Measurements from ENCODE around the gene NAT8L. TPM values are rescaled to one million over a fixed set of nuclear protein-coding genes. Genes with fewer than 3 reads are reported as not detected.

NAT8L gene
- total RNA-seq, 1 donor from 2014 or later = 0.24 TPM

- ChIA-PET POLR2A (no interaction called here), CTCF (no interaction called here)
- H3K4me1 Mint-ChIP-seq = no peaks in the 10 kb centered on the region
- H3K9me3 Mint-ChIP-seq = no peaks in the 10 kb centered on the region
- DNase-seq (no peak), ATAC-seq (ENCODE audit: low read depth) (no peak)
- no peaks in the 10 kb centered on the region for H3K36me3 Mint-ChIP-seq (ENCODE audit: low read depth)
- intact Hi-C loops (cut with micrococcal nuclease) = no loop called here
- no peak overlapping the region for H3K27ac Mint-ChIP-seq
- peaks cover 5% of the 10 kb centered on the region for H3K27me3 Mint-ChIP-seq
- TF ChIP-seq CTCF (IDR thresholded peaks at IDR 0.05) = no peak
- H3K4me3 Mint-ChIP-seq = no peak overlapping the region
These were observed 26.4 kb downstream of the NAT8L start for GRCh38 chr4:2085496-2085901.

GRCh38 chr4:2087170-2087569, 28.0 kb downstream of the NAT8L start:
- Mint-ChIP-seq H3K9me3 (no peaks in the 10 kb centered on the region), H3K36me3 (ENCODE audit: low read depth) (no peaks in the 10 kb centered on the region), H3K4me1 (no peaks in the 10 kb centered on the region), H3K27ac (no peak overlapping the region), H3K4me3 (no peak overlapping the region), H3K27me3 (peaks cover 8% of the 10 kb centered on the region)
- no peak for TF ChIP-seq CTCF (IDR thresholded peaks at IDR 0.05)
- DNase-seq = no peak
- ATAC-seq (ENCODE audit: low read depth) = no peak
- CTCF ChIA-PET = no interaction called here
- intact Hi-C loops (cut with micrococcal nuclease) = no loop called here
- POLR2A ChIA-PET = no interaction called here

- ChIA-PET CTCF (no interaction called here), POLR2A (no interaction called here)
- H3K4me3 Mint-ChIP-seq = no peak overlapping the region
- no peak for ATAC-seq (ENCODE audit: low read depth)
- no peak overlapping the region for H3K27ac Mint-ChIP-seq
- no peak for TF ChIP-seq CTCF (IDR thresholded peaks at IDR 0.05)
- no peak for DNase-seq
- peaks cover 7% of the 10 kb centered on the region for H3K27me3 Mint-ChIP-seq
- H3K36me3 Mint-ChIP-seq (ENCODE audit: low read depth) = no peaks in the 10 kb centered on the region
- H3K9me3 Mint-ChIP-seq = no peaks in the 10 kb centered on the region
- intact Hi-C loops (cut with micrococcal nuclease) = no loop called here
- no peaks in the 10 kb centered on the region for H3K4me1 Mint-ChIP-seq
These were observed 30.1 kb downstream of the NAT8L start for GRCh38 chr4:2089222-2089621.

- H3K9me3 Mint-ChIP-seq = peaks cover 3% of the 10 kb centered on the region
- DNase-seq (no peak), ATAC-seq (ENCODE audit: low read depth) (no peak)
- intact Hi-C loops (cut with micrococcal nuclease) = no loop called here
- no peaks in the 10 kb centered on the region for H3K36me3 Mint-ChIP-seq (ENCODE audit: low read depth)
- no peaks in the 10 kb centered on the region for H3K4me1 Mint-ChIP-seq
- ChIA-PET CTCF (no interaction called here), POLR2A (no interaction called here)
- no peak for TF ChIP-seq CTCF (IDR thresholded peaks at IDR 0.05)
- H3K4me3 Mint-ChIP-seq = no peak overlapping the region
- H3K27me3 Mint-ChIP-seq = peaks cover 7% of the 10 kb centered on the region
- no peak overlapping the region for H3K27ac Mint-ChIP-seq
These were observed 31.5 kb downstream of the NAT8L start for GRCh38 chr4:2090642-2091041.

GRCh38 chr4:2091990-2092668, 33.0 kb downstream of the NAT8L start:
- ATAC-seq (ENCODE audit: low read depth) (no peak), DNase-seq (no peak)
- intact Hi-C loops (cut with micrococcal nuclease) = no loop called here
- no peak for TF ChIP-seq CTCF (IDR thresholded peaks at IDR 0.05)
- Mint-ChIP-seq H3K4me1 (no peaks in the 10 kb centered on the region), H3K4me3 (no peak overlapping the region), H3K27ac (no peak overlapping the region), H3K9me3 (peaks cover 11% of the 10 kb centered on the region), H3K36me3 (ENCODE audit: low read depth) (peaks cover 3% of the 10 kb centered on the region), H3K27me3 (peaks cover 16% of the 10 kb centered on the region)
- ChIA-PET CTCF (no interaction called here), POLR2A (no interaction called here)
